Trophoblast cell (in vitro differentiated cells and primary cell): ENCODE data around the gene ST3GAL4.
A peak's percentile ranks its signal among the peaks of the same experiment; 100 is the strongest.
"Not testable (repeated sequence)": the region's sequence is repeated elsewhere in the genome, so short reads cannot be mapped to it uniquely, and the experiment has no call there.

Experiments
- DNase-seq, 2 donors: peaks; one replicate each; pipeline ENCODE4 v3.0.0-alpha.2; 2016
- H2AFZ ChIP-seq: 2 replicates; pipeline ENCODE4 v1.6.1; 2013; ENCODE audit warnings: low read length, moderate library complexity, mild to moderate bottlenecking; ENCODE audit not compliant: insufficient read depth, poor library complexity
- H2AK5ac ChIP-seq: 2 replicates; pipeline ENCODE4 v1.6.1; 2013; ENCODE audit warnings: mild to moderate bottlenecking, low read length
- H2BK120ac ChIP-seq: 2 replicates; pipeline ENCODE4 v1.6.1; 2013; ENCODE audit warnings: low read length, mild to moderate bottlenecking, moderate library complexity; ENCODE audit not compliant: insufficient read depth, poor library complexity
- H2BK12ac ChIP-seq: 2 replicates; pipeline ENCODE4 v1.6.1; 2013; ENCODE audit warnings: mild to moderate bottlenecking, low read length, moderate library complexity
- H2BK5ac ChIP-seq: 2 replicates; pipeline ENCODE4 v1.6.1; 2013; ENCODE audit warnings: low read length, low read depth, moderate library complexity, mild to moderate bottlenecking; ENCODE audit not compliant: poor library complexity
- H3K14ac ChIP-seq: 2 replicates; pipeline ENCODE4 v1.6.1; 2013; ENCODE audit warnings: mild to moderate bottlenecking, low read length
- H3K18ac ChIP-seq: 2 replicates; pipeline ENCODE4 v1.6.1; 2013; ENCODE audit warnings: mild to moderate bottlenecking, low read length
- H3K23ac ChIP-seq: 2 replicates; pipeline ENCODE4 v1.6.1; 2013; ENCODE audit warnings: low read length
- H3K27ac ChIP-seq: 2 replicates; pipeline ENCODE4 v1.5.1; 2013; ENCODE audit warnings: low read depth, mild to moderate bottlenecking, inconsistent platforms, low read length, moderate library complexity
- H3K27me3 ChIP-seq: 2 replicates; pipeline ENCODE4 v1.6.1; 2013; ENCODE audit warnings: inconsistent platforms, mild to moderate bottlenecking, low read length, moderate library complexity; ENCODE audit not compliant: insufficient read depth
- H3K36me3 ChIP-seq, 2 experiments: 1 replicate in 1 of 2; 2 replicates in 1 of 2; pipeline ENCODE4 v1.6.1; 2013; ENCODE audit warnings: low read length in 2 of 2, mild to moderate bottlenecking in 2 of 2, moderate library complexity in 1 of 2; ENCODE audit not compliant: insufficient read depth in 2 of 2, control insufficient read depth in 1 of 2
- H3K4ac ChIP-seq: 2 replicates; pipeline ENCODE4 v1.6.1; 2013; ENCODE audit warnings: low read depth, mild to moderate bottlenecking, low read length, moderate library complexity
- H3K4me1 ChIP-seq, 2 experiments: 1 replicate in 1 of 2; 2 replicates in 1 of 2; pipeline ENCODE4 v1.6.1; 2013; ENCODE audit warnings: low read length in 2 of 2, mild to moderate bottlenecking in 2 of 2, moderate library complexity in 1 of 2; ENCODE audit not compliant: insufficient read depth in 2 of 2, control insufficient read depth in 1 of 2
- H3K4me2 ChIP-seq: 2 replicates; pipeline ENCODE4 v1.6.1; 2013; ENCODE audit warnings: inconsistent platforms, mild to moderate bottlenecking, low read length, moderate library complexity
- H3K4me3 ChIP-seq: 2 replicates; pipeline ENCODE4 v1.5.1; 2013; ENCODE audit warnings: mild to moderate bottlenecking, low read depth, low read length, inconsistent platforms
- H3K79me1 ChIP-seq: one replicate; pipeline ENCODE4 v1.6.1; 2013; ENCODE audit warnings: low read length
- H3K79me2 ChIP-seq: 2 replicates; pipeline ENCODE4 v1.6.1; 2013; ENCODE audit warnings: low read length, mild to moderate bottlenecking; ENCODE audit not compliant: control insufficient read depth, insufficient read depth, poor library complexity
- H3K9ac ChIP-seq: 2 replicates; pipeline ENCODE4 v1.6.1; 2013; ENCODE audit warnings: mild to moderate bottlenecking, low read length
- H3K9me3 ChIP-seq: 2 replicates; pipeline ENCODE4 v1.6.1; 2013; ENCODE audit warnings: low read depth, mild to moderate bottlenecking, control low read depth, inconsistent platforms, low read length; ENCODE audit not compliant: insufficient read depth
- H4K12ac ChIP-seq: 2 replicates; pipeline ENCODE4 v1.6.1; 2013; ENCODE audit warnings: low read depth, mild to moderate bottlenecking, low read length, moderate library complexity
- H4K8ac ChIP-seq: 2 replicates; pipeline ENCODE4 v1.6.1; 2013; ENCODE audit warnings: low read depth, mild to moderate bottlenecking, low read length, moderate library complexity
- H4K91ac ChIP-seq: one replicate; pipeline ENCODE4 v1.6.1; 2013; ENCODE audit warnings: low read depth, mild to moderate bottlenecking, low read length, moderate library complexity
- WGBS: extraction: QIAGEN DNeasy Blood & Tissue Kit; methylation state at CpG from one replicate; pipeline ENCODE4 v1.1.7; 2013; ENCODE audit warnings: missing lambda C conversion rate; ENCODE audit not compliant: insufficient read length, insufficient coverage; ENCODE audit errors: extremely low coverage; 5-methylcytosine and 5-hydroxymethylcytosine counted together

The ST3GAL4 gene

DNA sequence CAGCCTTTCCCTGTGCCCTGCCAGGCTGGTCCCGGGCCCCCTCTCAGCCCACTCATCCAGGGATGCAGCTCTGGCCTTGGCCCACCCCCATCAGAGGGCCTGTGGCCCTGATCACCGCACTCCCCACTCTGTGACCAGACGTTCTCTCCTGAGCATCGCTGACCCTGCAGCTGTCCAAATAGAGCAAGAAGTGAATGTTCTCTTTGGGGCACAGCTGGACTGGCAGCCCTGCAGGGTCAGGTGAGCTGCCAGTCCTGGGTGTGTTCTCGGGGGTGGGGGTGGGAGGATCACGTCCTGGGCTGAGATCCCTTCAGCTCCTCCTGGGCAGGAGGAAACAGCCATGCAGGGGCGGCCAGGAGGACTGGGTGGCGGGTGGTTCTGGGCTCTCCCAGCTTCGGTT is 9.2 kb downstream of the ST3GAL4 start:
- H3K4ac ChIP-seq, H3K4me3 ChIP-seq, H3K9ac ChIP-seq, H3K18ac ChIP-seq, H3K79me2 ChIP-seq, H2BK5ac ChIP-seq, H2BK120ac ChIP-seq, H3K4me2 ChIP-seq, H3K9me3 ChIP-seq, H4K8ac ChIP-seq, H3K23ac ChIP-seq, H4K91ac ChIP-seq, H3K27me3 ChIP-seq, H3K14ac ChIP-seq, H2AFZ ChIP-seq, H4K12ac ChIP-seq, H3K27ac ChIP-seq, DNase-seq, H3K36me3 ChIP-seq, H2BK12ac ChIP-seq, H3K79me1 ChIP-seq, H2AK5ac ChIP-seq: not testable (repeated sequence)
- peaks cover 10 to 12% of the 10 kb centered on the region in 2 experiments for H3K4me1 ChIP-seq
- no CpG with 5 or more reads among the region's 9 CpGs for WGBS

DNA sequence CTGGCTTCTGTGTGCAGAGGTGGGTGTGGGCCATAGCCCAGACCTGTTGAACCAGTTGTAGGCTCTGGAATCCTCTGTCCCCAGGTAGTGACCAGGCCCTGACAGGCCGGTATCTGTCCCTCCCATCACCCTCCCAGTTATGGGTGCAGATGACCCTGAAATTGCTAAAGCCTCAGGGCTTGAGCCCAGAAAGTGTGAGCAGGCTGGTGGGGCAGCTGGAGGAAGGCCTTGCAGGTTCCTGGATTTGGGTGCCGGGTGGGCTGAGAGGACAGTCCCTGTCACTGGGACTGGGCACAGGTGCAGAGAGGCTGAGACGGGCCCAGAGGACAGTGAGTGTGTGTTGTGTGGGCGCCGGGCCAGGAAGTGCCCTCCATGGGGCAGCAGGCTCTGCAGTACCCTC is 10.0 kb downstream of the ST3GAL4 start:
- peak; percentile 33 to 46 for DNase-seq
- H2AK5ac ChIP-seq, H3K23ac ChIP-seq, H3K4me2 ChIP-seq, H3K9me3 ChIP-seq, H2AFZ ChIP-seq, H3K27me3 ChIP-seq, H3K14ac ChIP-seq, H3K4ac ChIP-seq, H4K91ac ChIP-seq, H2BK5ac ChIP-seq, H3K27ac ChIP-seq, H4K12ac ChIP-seq, H4K8ac ChIP-seq, H3K9ac ChIP-seq, H2BK120ac ChIP-seq, H2BK12ac ChIP-seq, H3K18ac ChIP-seq, H3K79me1 ChIP-seq, H3K4me3 ChIP-seq, H3K36me3 ChIP-seq, H3K79me2 ChIP-seq: not testable (repeated sequence)
- peaks cover 10 to 12% of the 10 kb centered on the region in 2 experiments for H3K4me1 ChIP-seq
- WGBS, result no CpG with 5 or more reads among the region's 5 CpGs

DNA sequence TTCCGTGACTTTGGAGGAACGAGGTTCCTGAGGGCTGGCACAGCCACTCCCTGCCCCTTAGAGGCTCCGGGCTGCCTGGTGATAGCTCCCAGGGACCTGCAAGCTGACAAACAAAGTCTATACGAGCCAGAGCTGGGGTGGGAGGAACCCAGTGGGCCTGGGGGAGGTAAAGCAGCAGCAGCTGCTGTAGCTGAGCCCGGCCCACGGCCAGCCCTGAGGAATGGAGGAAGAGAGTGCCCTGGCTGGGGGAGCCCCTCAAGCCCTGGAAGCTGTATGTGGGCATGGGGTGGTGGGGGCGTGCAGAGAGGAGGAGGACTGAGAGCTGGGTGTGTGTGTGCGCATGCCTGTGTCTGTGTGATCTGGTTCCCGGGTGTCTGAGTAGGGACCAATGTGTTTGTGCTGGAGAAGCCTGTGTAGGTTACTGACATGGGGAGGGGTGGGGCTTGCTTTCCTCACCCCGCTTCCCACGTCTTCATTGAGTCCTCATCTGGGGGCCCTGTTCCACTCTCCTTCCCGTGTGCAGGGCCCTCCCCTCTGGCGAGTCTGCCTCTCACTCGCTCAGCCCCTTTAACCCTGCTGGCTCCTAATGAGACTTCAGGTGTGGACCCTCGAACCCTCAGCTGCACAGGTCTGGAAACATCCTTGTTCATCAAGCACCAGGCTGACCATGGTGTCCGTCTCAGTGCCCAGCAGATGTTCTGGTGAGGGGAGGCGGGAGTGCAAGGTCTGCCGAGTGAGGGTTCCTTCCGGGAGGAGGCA is 10.8 kb downstream of the ST3GAL4 start:
- H3K14ac ChIP-seq, result peak overlapping the region; percentile 60
- no peaks in the 10 kb centered on the region for H3K9me3 ChIP-seq
- H2AFZ ChIP-seq, result no peak overlapping the region
- H3K27ac ChIP-seq, result no peak overlapping the region
- H2BK12ac ChIP-seq, result no peak overlapping the region
- no peak overlapping the region for H3K4me3 ChIP-seq
- H3K4me2 ChIP-seq, result no peak overlapping the region
- no CpG with 5 or more reads among the region's 19 CpGs for WGBS
- no peak overlapping the region for H2BK5ac ChIP-seq
- no peak for DNase-seq
- H2BK120ac ChIP-seq, result peak overlapping the region; percentile 21
- no peak overlapping the region for H3K4ac ChIP-seq
- no peak overlapping the region for H2AK5ac ChIP-seq
- peaks cover 7 to 8% of the 10 kb centered on the region in 2 experiments for H3K4me1 ChIP-seq
- peaks cover 6% of the 10 kb centered on the region for H3K79me1 ChIP-seq
- H4K91ac ChIP-seq, result no peak overlapping the region
- H3K27me3 ChIP-seq, result no peaks in the 10 kb centered on the region
- no peaks in the 10 kb centered on the region for H3K79me2 ChIP-seq
- no peak overlapping the region for H3K18ac ChIP-seq
- no peaks in the 10 kb centered on the region for H3K36me3 ChIP-seq
- H4K8ac ChIP-seq, result no peak overlapping the region
- H3K9ac ChIP-seq, result no peak overlapping the region
- H4K12ac ChIP-seq, result no peak overlapping the region
- no peak overlapping the region for H3K23ac ChIP-seq

DNA sequence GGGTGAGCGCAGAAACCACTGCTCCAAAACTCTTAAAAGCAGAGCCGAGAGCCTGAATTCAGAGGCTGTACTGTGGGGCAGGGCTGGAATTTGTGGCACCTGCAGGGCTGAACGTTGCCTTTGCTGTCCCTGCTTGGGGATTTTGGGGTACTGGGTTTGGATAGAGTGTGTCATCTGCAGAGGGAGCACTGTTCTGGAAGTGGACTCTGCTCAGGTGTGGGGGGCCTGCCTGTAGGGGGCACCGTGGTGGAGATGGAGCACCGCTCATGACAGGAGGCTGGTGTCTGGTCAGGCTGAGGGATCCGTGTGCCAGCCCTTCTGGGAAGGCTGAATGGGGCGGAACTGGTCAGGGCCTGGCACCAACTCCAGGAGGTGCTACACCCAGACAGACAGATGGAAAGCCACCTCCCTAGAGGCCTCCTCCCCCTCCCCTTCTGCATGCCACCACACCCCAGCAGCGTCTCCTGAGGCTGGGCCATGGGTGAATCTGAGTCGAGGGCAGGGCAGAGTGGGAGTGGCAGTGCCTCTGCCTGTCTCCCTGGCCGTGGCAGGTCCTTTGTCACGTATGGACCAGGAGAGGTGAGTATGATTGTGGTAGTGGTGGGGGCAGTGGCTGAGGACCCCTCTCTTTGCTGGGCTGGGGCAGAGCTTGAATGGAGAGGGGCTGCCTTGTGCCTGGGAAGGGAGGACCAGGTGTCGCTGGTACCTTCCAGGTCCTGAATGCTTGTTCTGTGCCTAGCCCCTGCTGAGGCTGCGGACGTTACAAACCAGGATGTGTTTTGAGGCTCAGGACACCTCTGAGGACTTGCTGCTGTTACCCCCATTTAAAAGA is 11.6 kb downstream of the ST3GAL4 start:
- DNase-seq, H4K8ac ChIP-seq, H2BK120ac ChIP-seq, H3K4ac ChIP-seq, H3K9me3 ChIP-seq, H4K12ac ChIP-seq, H3K27ac ChIP-seq, H3K4me2 ChIP-seq, H3K9ac ChIP-seq, H4K91ac ChIP-seq, H3K14ac ChIP-seq, H3K4me3 ChIP-seq, H3K79me2 ChIP-seq, H3K27me3 ChIP-seq, H2BK12ac ChIP-seq, H2BK5ac ChIP-seq, H3K36me3 ChIP-seq, H2AFZ ChIP-seq, H3K18ac ChIP-seq, H3K4me1 ChIP-seq, H3K79me1 ChIP-seq, H3K23ac ChIP-seq: not testable (repeated sequence)
- no CpG with 5 or more reads among the region's 14 CpGs for WGBS
- peak overlapping the region; percentile 48 for H2AK5ac ChIP-seq
